Mesothelial cell of epicardium (in vitro differentiated cells): ENCODE data around the gene GRIK2. TPM values are rescaled to one million over a fixed set of nuclear protein-coding genes. Genes with fewer than 3 reads are reported as not detected.

ENCODE experiments used
- DNase-seq, 2 experiments: peaks; one replicate each; pipeline ENCODE4 v3.0.0; 2021; ENCODE audit warnings: low spot score in 2 of 2; ENCODE audit not compliant: unreplicated experiment in 2 of 2
- H3K27ac Mint-ChIP-seq: 2 replicates; pipeline ENCODE4 v1.8.0; 2021; ENCODE audit warnings: mixed read lengths
- H3K27me3 Mint-ChIP-seq: 2 replicates; pipeline ENCODE4 v1.8.0; 2021; ENCODE audit warnings: low read depth, mixed read lengths
- H3K36me3 Mint-ChIP-seq: 2 replicates; pipeline ENCODE4 v1.8.0; 2021; ENCODE audit warnings: mixed read lengths
- H3K4me1 Mint-ChIP-seq: 2 replicates; pipeline ENCODE4 v1.8.0; 2021; ENCODE audit warnings: mixed read lengths
- H3K4me3 Mint-ChIP-seq: 2 replicates; pipeline ENCODE4 v1.8.0; 2021; ENCODE audit warnings: mild to moderate bottlenecking, moderate library complexity, mixed read lengths
- H3K9me3 Mint-ChIP-seq: 2 replicates; pipeline ENCODE4 v1.8.0; 2021; ENCODE audit warnings: mixed read lengths
- total RNA-seq: library from RNA; stranded (reverse); gene quantifications from 3 replicates; pipeline ENCODE4 v1.2.1, GENCODE V29; 2021
- TF ChIP-seq, protein P1 (sequence below): fragments of 200-600 bp; sonication (generic); IDR thresholded peaks from one replicate; pipeline ENCODE4 v1.5.0; 2021; ENCODE audit warnings: antibody characterized with exemption; ENCODE audit not compliant: unreplicated experiment

GRIK2 gene
- total RNA-seq, 1 donor from 2014 or later: 3.2 TPM

DNA sequence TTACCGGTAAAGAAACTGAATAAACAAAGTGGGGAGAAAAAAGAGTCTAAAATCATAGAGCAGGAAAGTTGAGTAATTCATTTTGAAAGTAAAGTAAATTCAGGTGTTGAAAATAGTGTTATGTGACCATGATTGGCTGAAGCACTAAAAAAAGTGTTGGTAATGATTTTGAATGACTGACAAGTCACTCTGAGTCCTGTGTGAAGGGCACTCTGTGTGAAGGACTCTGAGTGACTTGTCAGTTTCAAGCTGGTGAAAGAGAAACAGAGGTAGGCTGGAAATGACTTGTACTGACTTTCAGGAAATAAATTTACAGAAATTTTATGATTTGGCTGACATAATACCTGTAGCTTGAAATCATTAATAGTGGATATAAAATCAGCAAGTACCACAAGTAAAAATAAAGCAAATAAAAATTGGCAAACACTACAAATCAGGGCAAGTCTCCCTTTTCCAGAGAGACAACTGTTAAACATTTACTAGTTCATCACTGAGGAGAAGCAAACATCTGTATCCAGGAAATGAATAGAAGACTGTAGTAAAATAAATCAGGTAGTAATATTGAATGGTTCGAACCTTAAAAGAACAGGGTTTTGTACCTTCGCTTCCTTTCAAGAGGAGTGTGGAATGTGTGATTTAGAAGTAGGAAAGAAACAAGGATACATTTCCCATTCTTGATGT, 630.6 kb downstream of the GRIK2 start:
- peaks cover 2% of the 10 kb centered on the region for H3K4me1 Mint-ChIP-seq
- H3K27ac Mint-ChIP-seq: no peak overlapping the region
- H3K36me3 Mint-ChIP-seq: no peaks in the 10 kb centered on the region
- DNase-seq: no peak
- H3K27me3 Mint-ChIP-seq: no peaks in the 10 kb centered on the region
- no peak overlapping the region for H3K4me3 Mint-ChIP-seq
- H3K9me3 Mint-ChIP-seq: no peaks in the 10 kb centered on the region
- TF ChIP-seq, protein P1, sequence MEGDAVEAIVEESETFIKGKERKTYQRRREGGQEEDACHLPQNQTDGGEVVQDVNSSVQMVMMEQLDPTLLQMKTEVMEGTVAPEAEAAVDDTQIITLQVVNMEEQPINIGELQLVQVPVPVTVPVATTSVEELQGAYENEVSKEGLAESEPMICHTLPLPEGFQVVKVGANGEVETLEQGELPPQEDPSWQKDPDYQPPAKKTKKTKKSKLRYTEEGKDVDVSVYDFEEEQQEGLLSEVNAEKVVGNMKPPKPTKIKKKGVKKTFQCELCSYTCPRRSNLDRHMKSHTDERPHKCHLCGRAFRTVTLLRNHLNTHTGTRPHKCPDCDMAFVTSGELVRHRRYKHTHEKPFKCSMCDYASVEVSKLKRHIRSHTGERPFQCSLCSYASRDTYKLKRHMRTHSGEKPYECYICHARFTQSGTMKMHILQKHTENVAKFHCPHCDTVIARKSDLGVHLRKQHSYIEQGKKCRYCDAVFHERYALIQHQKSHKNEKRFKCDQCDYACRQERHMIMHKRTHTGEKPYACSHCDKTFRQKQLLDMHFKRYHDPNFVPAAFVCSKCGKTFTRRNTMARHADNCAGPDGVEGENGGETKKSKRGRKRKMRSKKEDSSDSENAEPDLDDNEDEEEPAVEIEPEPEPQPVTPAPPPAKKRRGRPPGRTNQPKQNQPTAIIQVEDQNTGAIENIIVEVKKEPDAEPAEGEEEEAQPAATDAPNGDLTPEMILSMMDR: no peak

DNA sequence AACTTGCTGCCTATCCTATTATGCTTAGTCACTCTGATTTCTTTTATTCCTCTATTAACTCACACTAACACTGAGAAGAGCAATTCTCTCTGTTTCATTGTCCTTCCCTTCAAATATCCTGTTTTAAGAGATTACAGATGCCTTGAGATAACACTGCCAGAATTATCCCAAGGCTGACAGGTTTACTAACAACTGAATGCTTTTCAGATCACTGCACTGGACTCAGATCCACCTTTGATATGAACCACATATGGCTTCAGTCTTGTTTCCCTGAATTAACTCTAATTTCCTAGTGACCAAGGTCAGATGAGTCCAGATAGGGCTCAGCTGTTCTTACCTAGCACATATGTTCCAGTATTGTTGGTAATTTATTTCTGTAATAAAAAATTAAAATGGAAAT, 633.1 kb downstream of the GRIK2 start:
- H3K4me3 Mint-ChIP-seq: no peak overlapping the region
- TF ChIP-seq, protein P1: no peak
- H3K36me3 Mint-ChIP-seq: no peaks in the 10 kb centered on the region
- no peak for DNase-seq
- no peaks in the 10 kb centered on the region for H3K27me3 Mint-ChIP-seq
- peaks cover 4% of the 10 kb centered on the region for H3K4me1 Mint-ChIP-seq
- no peak overlapping the region for H3K27ac Mint-ChIP-seq
- H3K9me3 Mint-ChIP-seq: peaks cover 1% of the 10 kb centered on the region

DNA sequence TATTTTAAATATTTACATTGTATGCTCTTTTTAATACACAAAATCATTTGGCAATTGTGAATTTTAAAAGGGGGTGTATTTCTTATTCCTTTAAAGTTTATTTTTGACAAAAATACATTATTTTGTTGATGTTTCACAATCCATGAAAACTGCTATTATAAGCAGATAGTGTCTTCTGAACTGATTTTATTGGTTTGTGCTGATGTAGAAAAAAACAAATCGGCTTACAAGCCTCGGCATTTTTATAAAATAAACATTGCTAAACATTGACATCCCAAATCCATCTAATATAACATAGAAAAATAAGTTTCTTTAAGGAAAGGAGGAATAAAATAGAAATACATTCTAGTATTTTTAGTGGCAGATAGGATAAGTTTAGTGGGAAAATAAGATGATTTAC, 634.7 kb downstream of the GRIK2 start:
- no peaks in the 10 kb centered on the region for H3K27me3 Mint-ChIP-seq
- H3K4me3 Mint-ChIP-seq: no peak overlapping the region
- peaks cover 4% of the 10 kb centered on the region for H3K4me1 Mint-ChIP-seq
- peaks cover 4% of the 10 kb centered on the region for H3K9me3 Mint-ChIP-seq
- no peaks in the 10 kb centered on the region for H3K36me3 Mint-ChIP-seq
- TF ChIP-seq, protein P1: no peak
- no peak for DNase-seq
- no peak overlapping the region for H3K27ac Mint-ChIP-seq

DNA sequence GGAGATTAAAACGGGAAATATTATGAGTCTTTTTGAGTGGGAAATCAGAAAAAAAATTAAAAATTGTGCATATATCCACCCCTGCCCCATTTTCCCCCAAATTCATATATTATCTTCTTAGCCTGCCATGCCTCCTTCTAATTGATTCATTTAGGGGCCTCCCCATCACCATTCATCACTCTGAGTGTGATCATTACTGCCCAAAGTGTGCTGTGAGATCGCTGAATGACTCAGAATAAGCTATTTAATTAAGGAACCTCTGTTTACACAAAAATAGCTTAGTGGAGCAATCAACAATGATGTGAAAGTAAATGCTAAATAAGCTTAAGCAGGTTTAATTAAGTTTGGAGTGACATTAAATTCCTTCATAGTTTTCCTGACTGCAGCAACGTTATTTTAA, 645.5 kb downstream of the GRIK2 start:
- Mint-ChIP-seq H3K27me3 (no peaks in the 10 kb centered on the region), H3K36me3 (no peaks in the 10 kb centered on the region), H3K4me3 (no peak overlapping the region), H3K4me1 (peaks cover 6% of the 10 kb centered on the region), H3K9me3 (no peaks in the 10 kb centered on the region), H3K27ac (no peak overlapping the region)
- TF ChIP-seq, protein P1: no peak
- no peak for DNase-seq

DNA sequence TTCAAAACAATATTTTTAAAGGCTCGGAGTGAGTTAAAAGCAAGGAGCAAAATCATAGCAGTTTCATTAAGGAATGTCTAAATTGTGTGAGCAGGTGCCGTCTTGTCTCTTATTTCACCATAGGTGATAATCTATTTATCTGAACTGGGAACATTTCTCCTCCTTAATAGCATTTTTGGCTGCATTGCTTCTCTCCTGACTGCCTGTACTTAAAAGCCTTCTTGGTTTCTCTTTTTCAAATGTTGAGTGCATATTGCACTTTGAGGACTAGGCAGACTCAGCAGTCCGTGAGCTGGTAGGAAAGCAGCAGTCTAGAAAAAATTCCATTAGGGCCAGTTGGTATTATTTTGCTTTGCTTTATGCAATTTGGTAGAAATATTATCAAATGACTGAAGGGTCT, 645.9 kb downstream of the GRIK2 start:
- DNase-seq: no peak
- Mint-ChIP-seq H3K27me3 (no peaks in the 10 kb centered on the region), H3K36me3 (no peaks in the 10 kb centered on the region), H3K4me3 (no peak overlapping the region), H3K27ac (no peak overlapping the region), H3K4me1 (peaks cover 6% of the 10 kb centered on the region), H3K9me3 (peaks cover 4% of the 10 kb centered on the region)
- TF ChIP-seq, protein P1: no peak
